GM12891 (cell line): Measurements from ENCODE around the gene RAB2B.

ENCODE experiments used
- POLR2A ChIP-seq: IDR thresholded peaks from 2 replicates; pipeline ENCODE4 v1.6.1; 2011; ENCODE audit warnings: low read depth, low read length, control low read depth
- POLR2AphosphoS5 ChIP-seq: IDR thresholded peaks from 2 replicates; pipeline ENCODE4 v1.6.1; 2011; ENCODE audit warnings: low read depth, low read length, control low read depth
- TAF1 ChIP-seq: IDR thresholded peaks from 2 replicates; pipeline ENCODE4 v1.6.1; 2011; ENCODE audit warnings: low read depth, low read length, control low read depth

DNA sequence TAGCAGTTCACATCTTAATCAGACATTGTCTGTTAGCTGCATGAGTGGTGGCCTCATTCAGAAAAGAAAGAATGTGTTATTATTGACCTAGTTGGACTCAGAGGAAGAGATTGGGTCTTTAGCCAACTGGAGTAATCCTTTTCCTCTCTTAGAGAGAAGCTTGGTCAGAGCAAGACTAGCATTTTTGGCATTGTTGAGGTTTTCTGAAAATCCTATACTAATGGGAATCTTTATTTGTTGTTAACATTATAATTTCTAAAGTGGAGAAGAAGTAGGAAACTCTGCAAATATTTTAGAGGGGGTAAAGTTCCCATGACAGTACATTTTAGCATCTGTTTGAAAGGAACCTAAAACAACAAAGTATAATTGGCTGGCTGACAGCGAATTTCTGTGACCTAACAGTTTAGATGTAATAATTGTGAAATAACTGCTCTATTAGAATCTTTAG, 9.9 kb upstream of the RAB2B start:
- TF ChIP-seq POLR2A, result no peak
- no peak for TF ChIP-seq POLR2AphosphoS5
- no peak for TF ChIP-seq TAF1
